Astrocyte of the spinal cord (primary cell): Measurements from ENCODE around the gene TSTD2.

Experiments
- DNase-seq: peaks from one replicate; pipeline ENCODE4 v3.0.0; 2011; ENCODE audit warnings: low read depth, low spot score
- H3K4me3 ChIP-seq: 2 replicates; pipeline ENCODE4 v1.5.1; 2011; ENCODE audit warnings: low read depth, mild to moderate bottlenecking, low read length, moderate library complexity
- CTCF ChIP-seq: IDR thresholded peaks from 2 replicates; pipeline ENCODE4 v1.5.1; 2012; ENCODE audit warnings: low read depth, mild to moderate bottlenecking, low read length, inconsistent platforms
- in situ Hi-C: cut with HindIII; loops from 2 replicates; pipeline ENCODE4 v1.10.0; 2017; ENCODE audit warnings: low sequenced_read_pairs

TSTD2 gene

GRCh38 chr9:97658707-97659106, 25.5 kb upstream of the TSTD2 start:
- in situ Hi-C loops: no loop called here
- H3K4me3 ChIP-seq: no peak overlapping the region
- no peak for TF ChIP-seq CTCF
- no peak for DNase-seq

- DNase-seq: no peak
- no peak overlapping the region for H3K4me3 ChIP-seq
- in situ Hi-C loops: no loop called here
- no peak for TF ChIP-seq CTCF
These were observed 18.5 kb upstream of the TSTD2 start for GRCh38 chr9:97651646-97652045.

GRCh38 chr9:97647996-97648395, 14.8 kb upstream of the TSTD2 start:
- H3K4me3 ChIP-seq: no peak overlapping the region
- in situ Hi-C loops: no loop called here
- no peak for DNase-seq
- TF ChIP-seq CTCF: no peak

- no peak for DNase-seq
- TF ChIP-seq CTCF: no peak
- in situ Hi-C loops: no loop called here
- no peak overlapping the region for H3K4me3 ChIP-seq
These were observed 12.6 kb upstream of the TSTD2 start for GRCh38 chr9:97645720-97646119.

GRCh38 chr9:97640325-97640724, 7.2 kb upstream of the TSTD2 start:
- DNase-seq: no peak
- no peak overlapping the region for H3K4me3 ChIP-seq
- in situ Hi-C loops: no loop called here
- TF ChIP-seq CTCF: no peak

- no peak for DNase-seq
- TF ChIP-seq CTCF: peak; percentile 19
- H3K4me3 ChIP-seq: no peak overlapping the region
- in situ Hi-C loops: no loop called here
These were observed 5.5 kb upstream of the TSTD2 start for GRCh38 chr9:97638666-97639065.

GRCh38 chr9:97636903-97637302, 3.7 kb upstream of the TSTD2 start:
- TF ChIP-seq CTCF: no peak
- in situ Hi-C loops: no loop called here
- DNase-seq: no peak
- no peak overlapping the region for H3K4me3 ChIP-seq
